ENCODE measurements around the gene HAUS1. TPM values are rescaled to one million over a fixed set of nuclear protein-coding genes. Genes with fewer than 3 reads are reported as not detected.
A peak's percentile ranks its signal among the peaks of the same experiment; 100 is the strongest.

HAUS1 gene
- polyA plus RNA-seq, 1 experiment, result 13.8 TPM

DNA sequence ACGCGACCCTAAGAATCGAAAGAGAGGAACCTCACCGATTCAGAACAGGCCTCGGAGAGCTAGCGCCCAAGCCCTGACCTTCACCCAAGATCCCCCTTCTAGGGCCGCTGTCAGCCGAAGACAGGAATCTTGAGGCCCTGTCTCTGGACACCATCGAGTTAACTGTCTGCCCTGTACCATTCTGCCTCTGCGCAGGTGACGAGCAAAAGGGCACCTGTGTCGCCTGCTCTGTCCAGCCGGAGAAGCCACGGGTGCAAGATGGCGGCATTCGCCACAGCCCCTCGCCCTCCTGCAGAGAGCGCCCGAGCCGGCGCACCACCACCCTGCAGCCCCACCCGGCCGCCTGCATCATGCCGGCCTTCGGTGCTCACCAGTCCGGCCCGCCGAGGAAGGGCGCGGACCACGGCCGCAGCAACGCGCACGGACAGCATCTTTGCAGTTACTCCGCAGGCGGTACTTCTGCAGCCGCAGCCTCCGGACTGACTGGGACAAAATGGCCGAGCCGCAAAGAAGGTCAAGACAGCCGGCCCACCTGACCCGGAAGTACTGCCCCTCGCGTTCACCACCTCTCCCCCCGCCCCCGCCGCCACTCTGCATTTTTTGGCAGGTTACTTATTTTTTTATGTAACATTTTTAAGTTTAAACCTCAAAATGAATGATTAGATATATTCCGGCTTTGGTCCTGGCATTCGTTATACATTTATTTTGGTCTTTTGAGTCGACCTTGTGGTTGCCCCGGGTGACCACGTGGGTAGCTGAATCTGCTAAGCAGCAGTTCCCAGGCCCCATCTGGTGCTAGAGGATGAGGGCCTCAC is 6.2 kb upstream of the HAUS1 start, which contains the start of gene ATP5F1A:
TSS of gene ATP5F1A (minus strand) at position 496 of the 815 bp plus-strand sequence. CDS start at position 431, 65 bp downstream.
- no peak for DNase-seq (ENCODE audit: low read depth)
- POLR2A ChIA-PET, result interaction anchor here (0.5 to 0.7 kb wide), 2 partner anchors 278 to 522 kb away, joined by 7 to 12 read pairs; no protein-coding TSS in a partner anchor
- Histone ChIP-seq H3K27me3 (ENCODE audit: control insufficient read depth, insufficient read depth, low read length) (no peaks in the 10 kb centered on the region), H3K36me3 (ENCODE audit: control insufficient read depth, insufficient read depth, low read length) (peaks cover 1% of the 10 kb centered on the region; the same call in 1 of the 2 replicates), H3K4me3 (ENCODE audit: low read depth, low read length) (peak within 1 kb of the TSS; percentile 72)
- CTCF ChIA-PET, result interaction anchor here (0.6 to 1.6 kb wide), 6 partner anchors 15 to 560 kb away, joined by 3 to 4 read pairs (median 3); a partner anchor contains a TSS
- TF ChIP-seq, protein P1, sequence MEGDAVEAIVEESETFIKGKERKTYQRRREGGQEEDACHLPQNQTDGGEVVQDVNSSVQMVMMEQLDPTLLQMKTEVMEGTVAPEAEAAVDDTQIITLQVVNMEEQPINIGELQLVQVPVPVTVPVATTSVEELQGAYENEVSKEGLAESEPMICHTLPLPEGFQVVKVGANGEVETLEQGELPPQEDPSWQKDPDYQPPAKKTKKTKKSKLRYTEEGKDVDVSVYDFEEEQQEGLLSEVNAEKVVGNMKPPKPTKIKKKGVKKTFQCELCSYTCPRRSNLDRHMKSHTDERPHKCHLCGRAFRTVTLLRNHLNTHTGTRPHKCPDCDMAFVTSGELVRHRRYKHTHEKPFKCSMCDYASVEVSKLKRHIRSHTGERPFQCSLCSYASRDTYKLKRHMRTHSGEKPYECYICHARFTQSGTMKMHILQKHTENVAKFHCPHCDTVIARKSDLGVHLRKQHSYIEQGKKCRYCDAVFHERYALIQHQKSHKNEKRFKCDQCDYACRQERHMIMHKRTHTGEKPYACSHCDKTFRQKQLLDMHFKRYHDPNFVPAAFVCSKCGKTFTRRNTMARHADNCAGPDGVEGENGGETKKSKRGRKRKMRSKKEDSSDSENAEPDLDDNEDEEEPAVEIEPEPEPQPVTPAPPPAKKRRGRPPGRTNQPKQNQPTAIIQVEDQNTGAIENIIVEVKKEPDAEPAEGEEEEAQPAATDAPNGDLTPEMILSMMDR (IDR thresholded peaks at IDR 0.05; ENCODE audit: insufficient read depth, low read depth, low read length), result peak; percentile 16; the same call in 1 of the 2 replicates

DNA sequence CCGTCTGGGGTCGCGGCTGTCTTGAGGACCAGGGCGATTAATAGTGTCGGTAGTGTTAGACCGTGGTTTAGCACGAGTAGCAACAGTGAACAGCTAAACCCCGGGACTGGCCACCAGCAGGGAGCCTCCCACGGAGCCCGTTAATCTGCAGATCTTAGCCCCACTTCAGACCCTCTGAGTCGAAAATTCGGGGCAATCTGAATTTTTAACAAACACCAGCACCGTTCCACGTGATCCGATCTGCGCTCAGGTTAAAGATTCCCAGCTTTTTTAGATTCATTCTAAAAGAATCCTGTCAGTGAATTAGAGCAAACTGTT is 5.6 kb upstream of the HAUS1 start:
- CTCF ChIA-PET, result interaction anchor here (0.5 to 1.6 kb wide), 5 partner anchors 15 to 1500 kb away, joined by 3 to 4 read pairs (median 3); a partner anchor contains a TSS
- H3K27me3 ChIP-seq (ENCODE audit: control insufficient read depth, insufficient read depth, low read length), result no peaks in the 10 kb centered on the region
- TF ChIP-seq, protein P1 (IDR thresholded peaks at IDR 0.05; ENCODE audit: insufficient read depth, low read depth, low read length), result no peak
- POLR2A ChIA-PET, result interaction anchor here (0.5 to 0.7 kb wide), 2 partner anchors 278 to 523 kb away, joined by 7 to 12 read pairs; no protein-coding TSS in a partner anchor
- DNase-seq (ENCODE audit: low read depth), result no peak
- H3K4me3 ChIP-seq (ENCODE audit: low read depth, low read length), result peak overlapping the region; percentile 72
- H3K36me3 ChIP-seq (ENCODE audit: control insufficient read depth, insufficient read depth, low read length), result peaks cover under 1% of the 10 kb centered on the region; the same call in 1 of the 2 replicates

DNA sequence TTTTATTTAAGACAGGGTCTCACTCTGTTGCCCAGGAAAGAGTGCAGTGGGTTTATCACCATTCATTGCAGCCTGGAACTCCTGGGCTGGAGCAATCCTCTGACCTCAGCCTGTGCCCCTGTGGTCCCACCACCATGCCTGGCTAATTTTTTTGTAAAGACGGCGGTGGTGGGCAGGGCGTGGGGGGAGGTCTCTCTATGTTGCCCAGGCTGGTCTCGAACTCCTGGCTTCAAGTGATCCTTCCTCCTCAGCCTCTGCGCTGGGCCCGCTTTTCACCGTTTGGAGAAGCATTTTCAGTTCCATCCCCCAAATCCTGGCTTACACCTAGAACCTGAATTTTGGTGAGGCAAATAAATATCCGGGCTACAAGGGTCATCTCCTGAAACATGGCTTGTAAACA is 4.7 kb upstream of the HAUS1 start:
- ChIA-PET POLR2A (no interaction called here), CTCF (no interaction called here)
- H3K4me3 ChIP-seq (ENCODE audit: low read depth, low read length), result no peak overlapping the region
- TF ChIP-seq, protein P1 (IDR thresholded peaks at IDR 0.05; ENCODE audit: insufficient read depth, low read depth, low read length), result no peak
- H3K36me3 ChIP-seq (ENCODE audit: control insufficient read depth, insufficient read depth, low read length), result no peaks in the 10 kb centered on the region
- DNase-seq (ENCODE audit: low read depth), result no peak
- H3K27me3 ChIP-seq (ENCODE audit: control insufficient read depth, insufficient read depth, low read length), result no peaks in the 10 kb centered on the region

DNA sequence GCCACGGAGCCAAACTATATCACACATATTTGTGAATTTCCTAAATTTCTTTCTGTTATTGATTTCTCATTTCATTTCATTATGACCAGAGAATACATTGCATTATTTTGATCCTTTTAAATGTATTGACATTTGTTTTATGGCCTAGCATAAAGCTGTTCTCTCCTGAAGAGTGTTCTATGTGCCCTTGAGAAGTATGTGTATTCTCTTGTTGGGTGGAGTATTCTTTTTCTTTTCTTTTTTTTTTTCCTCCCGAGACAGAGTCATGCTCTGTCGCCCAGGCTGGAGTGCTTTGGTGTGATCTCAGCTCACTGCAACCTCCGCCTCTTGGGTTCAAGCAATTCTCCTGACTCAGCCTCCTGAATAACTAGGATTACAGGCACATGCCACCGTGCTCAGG is 5.2 kb downstream of the HAUS1 start:
- H3K4me3 ChIP-seq (ENCODE audit: low read depth, low read length), result no peak overlapping the region
- no peak for DNase-seq (ENCODE audit: low read depth)

DNA sequence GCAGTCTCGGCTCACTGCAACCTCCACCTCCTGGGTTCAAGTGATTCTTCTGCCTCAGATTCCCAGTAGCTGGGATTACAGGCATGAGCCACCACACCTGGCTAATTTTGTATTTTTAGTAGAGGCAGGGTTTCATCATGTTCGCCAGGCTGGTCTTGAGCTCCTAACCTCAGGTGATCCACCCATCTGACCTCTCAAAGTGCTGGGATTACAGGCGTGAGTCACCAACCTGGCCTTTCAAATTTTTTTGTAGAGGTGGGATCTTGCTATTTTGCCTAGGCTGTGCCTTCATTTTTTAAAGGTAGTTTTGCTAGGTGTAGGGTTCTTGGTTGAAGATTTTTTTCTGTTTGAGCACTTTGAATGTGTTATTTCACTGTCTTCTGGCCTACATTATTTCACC is 6.2 kb downstream of the HAUS1 start:
- H3K27me3 ChIP-seq (ENCODE audit: control insufficient read depth, insufficient read depth, low read length), result no peaks in the 10 kb centered on the region
- no peak overlapping the region for H3K4me3 ChIP-seq (ENCODE audit: low read depth, low read length)
- ChIA-PET POLR2A (no interaction called here), CTCF (no interaction called here)
- no peak for DNase-seq (ENCODE audit: low read depth)
- H3K36me3 ChIP-seq (ENCODE audit: control insufficient read depth, insufficient read depth, low read length), result no peaks in the 10 kb centered on the region; the same call in 1 of the 2 replicates
- TF ChIP-seq, protein P1 (IDR thresholded peaks at IDR 0.05; ENCODE audit: insufficient read depth, low read depth, low read length), result no peak

More for the DNA sequence above, 5.2 kb downstream of the HAUS1 start:
- Histone ChIP-seq H3K27me3 (ENCODE audit: control insufficient read depth, insufficient read depth, low read length) (no peaks in the 10 kb centered on the region), H3K36me3 (ENCODE audit: control insufficient read depth, insufficient read depth, low read length) (no peaks in the 10 kb centered on the region; the same call in 1 of the 2 replicates)
- ChIA-PET POLR2A (no interaction called here), CTCF (no interaction called here)
- TF ChIP-seq, protein P1 (IDR thresholded peaks at IDR 0.05; ENCODE audit: insufficient read depth, low read depth, low read length), result no peak
